ENCODE results near the gene CIAO2B. TPM values are rescaled to one million over a fixed set of nuclear protein-coding genes. Genes with fewer than 3 reads are reported as not detected.

CIAO2B gene
- total RNA-seq, 1 donor from 2014 or later = 156 TPM

- DNase-seq (ENCODE audit: low read depth) = no peak
- no peak for TF ChIP-seq CTCF (IDR thresholded peaks at IDR 0.05; ENCODE audit: insufficient read depth, low read length, poor library complexity, severe bottlenecking)
- no peak overlapping the region for H3K4me3 ChIP-seq (ENCODE audit: low read depth, low read length)
- no peaks in the 10 kb centered on the region for H3K27me3 ChIP-seq (ENCODE audit: control insufficient read depth, insufficient read depth, low read length)
- H3K36me3 ChIP-seq (ENCODE audit: control insufficient read depth, insufficient read depth, low read length) = no peaks in the 10 kb centered on the region
These were observed 15.8 kb downstream of the CIAO2B start for GRCh38 chr16:66918355-66918754.

GRCh38 chr16:66917741-66918140 lies 16.5 kb downstream of the CIAO2B start:
- no peak for DNase-seq (ENCODE audit: low read depth)
- no peak for TF ChIP-seq CTCF (IDR thresholded peaks at IDR 0.05; ENCODE audit: insufficient read depth, low read length, poor library complexity, severe bottlenecking)
- Histone ChIP-seq H3K4me3 (ENCODE audit: low read depth, low read length) (no peak overlapping the region), H3K27me3 (ENCODE audit: control insufficient read depth, insufficient read depth, low read length) (no peaks in the 10 kb centered on the region), H3K36me3 (ENCODE audit: control insufficient read depth, insufficient read depth, low read length) (no peaks in the 10 kb centered on the region)

GRCh38 chr16:66916518-66916917 lies 17.7 kb downstream of the CIAO2B start:
- DNase-seq (ENCODE audit: low read depth) = no peak
- TF ChIP-seq CTCF (IDR thresholded peaks at IDR 0.05; ENCODE audit: insufficient read depth, low read length, poor library complexity, severe bottlenecking) = no peak
- Histone ChIP-seq H3K27me3 (ENCODE audit: control insufficient read depth, insufficient read depth, low read length) (no peaks in the 10 kb centered on the region), H3K36me3 (ENCODE audit: control insufficient read depth, insufficient read depth, low read length) (no peaks in the 10 kb centered on the region), H3K4me3 (ENCODE audit: low read depth, low read length) (no peak overlapping the region)

GRCh38 chr16:66915041-66915440 lies 19.2 kb downstream of the CIAO2B start:
- H3K4me3 ChIP-seq (ENCODE audit: low read depth, low read length) = no peak overlapping the region
- H3K36me3 ChIP-seq (ENCODE audit: control insufficient read depth, insufficient read depth, low read length) = no peaks in the 10 kb centered on the region
- DNase-seq (ENCODE audit: low read depth) = no peak
- H3K27me3 ChIP-seq (ENCODE audit: control insufficient read depth, insufficient read depth, low read length) = no peaks in the 10 kb centered on the region
- no peak for TF ChIP-seq CTCF (IDR thresholded peaks at IDR 0.05; ENCODE audit: insufficient read depth, low read length, poor library complexity, severe bottlenecking)

GRCh38 chr16:66914541-66914940 lies 19.7 kb downstream of the CIAO2B start:
- no peaks in the 10 kb centered on the region for H3K27me3 ChIP-seq (ENCODE audit: control insufficient read depth, insufficient read depth, low read length)
- no peak overlapping the region for H3K4me3 ChIP-seq (ENCODE audit: low read depth, low read length)
- TF ChIP-seq CTCF (IDR thresholded peaks at IDR 0.05; ENCODE audit: insufficient read depth, low read length, poor library complexity, severe bottlenecking) = no peak
- H3K36me3 ChIP-seq (ENCODE audit: control insufficient read depth, insufficient read depth, low read length) = no peaks in the 10 kb centered on the region
- DNase-seq (ENCODE audit: low read depth) = no peak

GRCh38 chr16:66913711-66914110 lies 20.5 kb downstream of the CIAO2B start:
- DNase-seq (ENCODE audit: low read depth) = no peak
- Histone ChIP-seq H3K4me3 (ENCODE audit: low read depth, low read length) (no peak overlapping the region), H3K36me3 (ENCODE audit: control insufficient read depth, insufficient read depth, low read length) (no peaks in the 10 kb centered on the region), H3K27me3 (ENCODE audit: control insufficient read depth, insufficient read depth, low read length) (no peaks in the 10 kb centered on the region)
- no peak for TF ChIP-seq CTCF (IDR thresholded peaks at IDR 0.05; ENCODE audit: insufficient read depth, low read length, poor library complexity, severe bottlenecking)
